Stimulated activated CD8-positive, alpha-beta memory T cell treated with anti-CD3 and anti-CD28 coated beads, Interleukin-4, amount 100 ng/mL, for 1 hour (primary cell): ENCODE data around the gene ZFAND4.
"Not testable (repeated sequence)": the region's sequence is repeated elsewhere in the genome, so short reads cannot be mapped to it uniquely, and the experiment has no call there.

Experiments used
- DNase-seq, 2 donors: peaks; one replicate each; pipeline ENCODE4 v3.0.0-alpha.2; 2020; ENCODE audit warnings: low read depth in 2 of 2, low spot score in 1 of 2

The ZFAND4 gene

DNA sequence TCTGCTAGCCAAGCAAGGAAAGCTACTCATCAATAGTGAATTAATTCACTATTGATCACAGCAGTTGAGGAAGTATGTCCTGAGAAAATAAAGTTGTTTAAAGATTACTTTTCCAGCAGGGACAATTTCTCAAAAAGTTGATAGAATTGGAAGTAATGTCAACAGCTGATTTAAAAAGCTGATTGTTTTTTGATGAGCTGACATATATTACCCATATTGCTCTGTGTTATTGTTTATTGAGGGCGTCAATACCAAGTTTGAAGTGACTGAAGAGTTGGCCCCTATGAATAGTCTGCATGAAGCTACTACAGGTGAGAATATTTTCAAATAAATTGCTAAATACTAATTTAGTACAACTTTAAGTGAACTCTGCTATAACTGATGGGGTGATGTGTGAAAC, 28.0 kb downstream of the ZFAND4 start:
- DNase-seq, result no peak

DNA sequence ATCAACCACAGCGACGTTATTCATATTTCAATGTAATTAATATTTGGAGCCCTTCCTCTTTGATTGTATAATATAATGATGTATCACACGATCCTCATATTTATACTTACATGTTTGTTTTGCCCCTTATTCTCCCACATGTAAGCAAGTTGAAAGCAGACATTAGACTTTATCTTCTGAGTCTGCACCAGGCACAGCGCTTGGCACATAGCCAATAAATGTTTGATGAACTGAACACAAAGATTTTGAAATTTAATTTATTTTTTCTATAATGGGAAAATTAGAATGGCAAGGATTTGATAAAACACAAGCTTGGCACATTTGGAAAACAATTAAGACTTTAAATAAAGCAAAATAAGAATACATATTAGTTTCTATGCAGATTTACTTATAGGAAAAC, 31.6 kb downstream of the ZFAND4 start:
- DNase-seq, result no peak

DNA sequence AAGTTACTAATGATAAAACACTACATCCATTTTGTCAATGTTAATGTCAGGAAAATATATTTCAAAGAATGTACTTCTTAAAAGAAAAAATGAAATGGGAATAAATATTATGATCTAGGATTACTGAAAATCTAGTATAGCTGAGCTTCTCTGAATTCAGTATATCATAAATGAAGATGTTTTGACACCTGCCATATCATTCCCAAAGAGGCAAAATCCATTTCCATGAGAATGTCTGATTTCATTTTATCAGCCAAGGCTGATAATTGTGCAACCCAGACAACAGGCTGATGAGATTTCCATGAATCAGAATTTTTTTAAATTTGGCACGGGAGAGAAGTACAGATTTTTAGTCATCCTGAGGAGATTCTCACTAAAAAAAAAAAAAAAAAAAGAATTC, 32.5 kb downstream of the ZFAND4 start:
- DNase-seq, result no peak

DNA sequence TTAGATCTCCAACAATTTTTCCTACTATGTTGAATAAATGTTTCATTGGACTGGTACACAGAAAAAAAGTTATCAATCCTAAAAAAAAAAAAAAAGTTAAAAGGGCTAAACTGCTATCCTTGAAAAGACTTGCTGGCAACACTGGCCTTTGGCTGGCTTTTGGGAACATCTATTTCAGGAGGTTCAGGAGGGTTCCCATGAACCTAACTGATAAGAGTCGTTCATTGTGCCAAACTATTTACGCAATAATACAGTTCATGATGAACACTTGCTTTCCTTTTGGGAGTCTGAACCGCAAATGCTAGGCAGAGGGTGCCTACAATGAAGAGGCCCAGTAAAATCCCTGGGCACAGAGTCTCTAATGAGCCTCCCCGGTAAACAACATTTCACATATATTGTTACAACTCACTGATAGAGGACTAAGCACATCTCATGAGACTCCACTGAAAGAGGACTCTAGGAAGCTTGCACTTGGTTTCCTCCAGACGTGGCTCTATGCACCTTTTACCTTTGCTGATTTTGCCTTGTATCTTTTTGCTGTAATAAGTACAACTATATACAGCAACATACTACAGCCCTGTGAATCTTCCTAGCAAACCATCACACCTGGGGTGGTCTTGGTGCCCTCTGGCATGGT, 45.0 kb downstream of the ZFAND4 start:
- DNase-seq, result no peak

DNA sequence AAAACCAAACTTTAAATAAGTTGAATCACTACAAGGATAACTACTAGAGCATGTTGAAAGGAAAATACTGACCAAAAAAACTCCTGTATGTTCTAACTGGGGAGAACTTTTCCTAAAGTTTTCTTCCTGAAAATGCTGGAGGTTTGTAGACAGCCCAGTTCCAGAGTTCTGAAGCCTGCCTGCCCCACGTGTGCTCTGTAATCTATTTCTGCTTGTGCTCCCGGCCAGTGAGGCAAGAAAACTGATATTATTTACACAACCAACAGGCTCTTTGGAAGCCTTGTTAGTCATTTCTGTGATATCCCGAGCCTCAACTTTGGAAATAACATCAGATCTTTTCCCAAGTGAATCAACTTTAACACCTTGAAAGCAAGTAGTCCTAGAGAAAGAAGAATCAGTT, 46.7 kb downstream of the ZFAND4 start:
- no peak for DNase-seq

DNA sequence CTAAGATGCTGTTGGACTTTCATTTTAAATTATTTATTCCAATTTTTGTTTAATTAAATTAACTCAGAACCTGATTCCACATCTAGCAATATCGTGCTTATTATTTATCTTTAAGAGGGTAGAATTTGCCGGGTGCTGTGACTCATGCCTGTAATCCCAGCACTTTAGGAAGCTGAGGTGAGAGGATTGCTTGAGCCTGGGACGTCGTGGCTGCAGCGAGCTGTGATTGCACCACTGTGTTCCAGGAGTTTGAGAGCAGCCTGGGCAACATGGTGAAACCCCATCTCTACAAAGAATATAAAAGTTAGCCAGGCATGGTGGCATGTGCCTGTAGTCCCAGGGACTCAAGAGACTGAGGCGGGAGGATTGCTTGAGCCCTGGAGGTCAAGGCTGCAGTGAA, 47.8 kb downstream of the ZFAND4 start:
- no peak for DNase-seq

DNA sequence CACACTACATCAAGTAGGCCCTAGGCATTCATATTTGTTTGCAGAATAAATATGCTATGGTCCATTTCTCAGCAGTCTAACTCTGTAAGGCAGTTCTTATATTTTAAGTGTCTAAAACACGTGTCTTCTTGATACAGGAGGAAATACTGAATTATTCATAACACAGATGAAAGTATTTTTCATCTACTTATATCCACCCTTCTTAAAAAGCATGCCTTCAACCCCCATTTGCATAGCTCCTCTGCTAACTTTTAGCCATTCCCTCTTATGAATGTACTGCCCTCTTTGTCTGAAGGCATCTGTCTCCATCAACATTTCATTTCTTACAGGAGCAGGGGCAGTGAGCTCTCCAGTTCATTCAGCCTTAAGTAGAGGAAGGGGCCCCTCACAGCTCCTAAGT, 57.7 kb downstream of the ZFAND4 start:
- no peak for DNase-seq

DNA sequence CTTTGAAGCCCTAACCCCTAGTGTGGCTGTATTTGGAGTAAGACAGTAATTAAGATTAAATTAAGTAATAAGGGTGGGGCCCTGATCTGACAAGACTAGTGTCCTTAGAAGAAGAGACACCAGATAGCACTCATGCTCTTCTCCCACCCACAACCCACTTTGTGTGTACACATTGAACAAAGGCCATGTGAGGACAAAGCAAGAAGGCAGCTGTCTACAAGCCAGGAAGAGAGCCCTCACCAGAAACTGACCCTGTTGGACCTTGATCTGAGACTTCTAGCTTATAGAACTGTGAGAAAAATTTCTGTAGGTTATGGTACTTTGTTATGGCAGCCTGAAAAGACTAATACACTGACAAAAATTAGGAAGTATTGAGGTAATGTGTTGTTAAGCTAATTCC, 59.8 kb downstream of the ZFAND4 start:
- no peak for DNase-seq

DNA sequence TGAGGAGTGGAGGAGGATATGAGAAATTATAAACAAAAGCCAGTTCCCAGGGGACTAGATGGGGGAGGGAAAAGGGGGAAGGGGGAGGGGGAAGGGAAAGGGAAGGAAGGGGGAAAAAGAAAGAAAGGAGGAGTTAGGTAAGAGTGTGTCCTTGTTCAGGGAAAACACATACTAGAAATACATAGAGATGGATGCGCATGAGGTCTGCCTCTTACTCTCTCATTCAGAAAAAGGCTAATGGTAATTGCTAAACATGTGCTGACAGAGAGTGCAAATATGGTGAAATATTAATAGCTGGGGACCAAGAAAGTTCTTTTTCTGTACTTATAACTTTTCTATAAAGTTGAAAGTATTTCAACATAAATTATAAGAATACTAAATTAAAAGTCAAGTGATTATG, 64.5 kb downstream of the ZFAND4 start:
- no peak for DNase-seq

DNA sequence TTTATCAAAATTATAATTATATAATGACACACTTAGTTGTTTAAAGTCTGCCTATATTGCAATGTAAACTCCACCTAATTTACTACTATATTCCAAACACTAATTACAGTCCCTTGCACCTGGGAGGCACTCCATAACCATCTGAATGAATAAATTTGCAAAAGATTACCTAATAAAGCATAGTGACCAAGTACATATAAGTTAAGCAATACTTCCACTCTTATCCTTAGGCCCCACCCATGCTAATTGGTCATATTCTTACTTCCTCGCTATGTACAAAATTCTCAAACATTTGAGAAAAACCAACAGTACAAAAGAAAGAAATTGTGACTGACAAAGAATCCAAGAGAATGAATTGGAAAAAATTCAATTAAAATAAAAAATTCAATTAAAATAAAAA, 65.3 kb downstream of the ZFAND4 start:
- no peak for DNase-seq

DNA sequence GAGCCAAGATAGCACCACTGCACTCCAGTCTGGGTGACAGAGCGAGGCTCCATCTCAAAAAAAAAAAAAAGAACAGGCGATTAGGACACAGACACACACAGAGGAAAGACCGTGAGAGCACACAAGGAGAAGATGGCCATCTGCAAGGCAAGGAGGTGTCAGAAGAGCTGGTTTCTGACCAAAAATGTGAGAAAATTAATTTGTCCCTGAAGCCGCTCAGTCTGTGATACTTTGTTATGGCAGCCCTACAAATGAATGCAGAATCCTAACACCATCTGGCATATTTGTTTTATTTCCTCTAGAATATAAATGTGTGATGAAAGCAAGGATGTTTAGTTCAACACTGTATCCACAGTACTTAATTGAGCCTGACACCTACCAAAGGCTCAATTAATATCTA, 69.7 kb downstream of the ZFAND4 start:
- no peak for DNase-seq

DNA sequence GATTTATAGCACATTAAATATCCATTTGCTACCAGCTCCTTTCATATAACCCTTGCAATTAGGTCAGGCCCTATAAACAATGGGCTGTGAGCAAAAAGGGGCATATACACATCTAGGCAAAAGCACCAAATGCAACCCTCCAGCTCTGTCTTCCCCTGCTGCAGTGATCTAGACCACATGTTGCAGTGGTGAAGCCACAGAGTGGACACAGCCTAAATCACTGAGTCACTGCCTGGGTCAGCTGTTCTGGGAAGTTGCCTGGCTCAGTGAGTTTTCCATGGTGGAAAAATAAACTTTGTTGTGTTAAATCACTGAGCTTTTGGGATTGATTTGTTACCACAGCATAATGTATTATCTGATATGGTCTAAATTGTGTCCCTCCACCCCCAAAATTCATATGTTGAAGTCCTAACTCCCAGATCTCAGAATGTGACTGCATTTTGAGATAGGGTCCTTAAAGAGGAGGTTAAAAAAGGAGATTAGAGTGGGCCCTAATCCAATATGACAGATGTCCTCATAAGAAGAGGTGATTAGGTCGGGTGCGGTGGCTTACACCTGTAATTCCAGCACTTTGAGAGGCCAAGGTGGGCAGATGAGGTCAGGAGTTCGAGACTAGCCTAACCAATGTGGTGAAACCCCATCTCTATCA, 70.4 kb downstream of the ZFAND4 start:
- no peak for DNase-seq

DNA sequence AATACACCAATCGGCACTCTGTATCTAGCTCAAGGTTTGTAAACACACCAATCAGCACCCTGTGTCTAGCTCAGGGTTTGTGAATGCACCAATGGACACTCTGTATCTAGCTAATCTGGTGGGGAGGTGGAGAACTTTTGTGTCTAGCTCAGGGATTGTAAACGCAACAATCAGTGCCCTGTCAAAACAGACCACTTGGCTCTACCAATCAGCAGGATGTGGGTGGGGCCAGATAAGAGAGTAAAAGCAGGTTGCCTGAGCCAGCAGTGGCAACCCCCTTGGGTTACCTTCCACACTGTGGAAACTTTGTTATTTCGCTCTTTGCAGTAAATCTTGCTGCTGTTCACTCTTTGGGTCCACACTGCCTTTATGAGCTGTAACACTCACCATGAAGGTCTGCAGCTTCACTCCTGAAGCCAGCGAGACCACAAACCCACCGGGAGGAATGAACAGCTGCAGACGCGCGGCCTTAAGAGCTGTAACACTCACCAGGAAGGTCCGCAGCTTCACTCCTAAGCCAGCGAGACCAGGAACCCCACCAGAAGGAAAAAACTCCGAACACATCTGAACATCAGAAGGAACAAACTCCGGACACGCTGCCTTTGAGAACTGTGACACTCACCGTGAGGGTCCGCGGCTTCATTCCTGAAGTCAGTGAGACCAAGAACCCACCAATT, 71.2 kb downstream of the ZFAND4 start:
- not testable (repeated sequence) for DNase-seq

DNA sequence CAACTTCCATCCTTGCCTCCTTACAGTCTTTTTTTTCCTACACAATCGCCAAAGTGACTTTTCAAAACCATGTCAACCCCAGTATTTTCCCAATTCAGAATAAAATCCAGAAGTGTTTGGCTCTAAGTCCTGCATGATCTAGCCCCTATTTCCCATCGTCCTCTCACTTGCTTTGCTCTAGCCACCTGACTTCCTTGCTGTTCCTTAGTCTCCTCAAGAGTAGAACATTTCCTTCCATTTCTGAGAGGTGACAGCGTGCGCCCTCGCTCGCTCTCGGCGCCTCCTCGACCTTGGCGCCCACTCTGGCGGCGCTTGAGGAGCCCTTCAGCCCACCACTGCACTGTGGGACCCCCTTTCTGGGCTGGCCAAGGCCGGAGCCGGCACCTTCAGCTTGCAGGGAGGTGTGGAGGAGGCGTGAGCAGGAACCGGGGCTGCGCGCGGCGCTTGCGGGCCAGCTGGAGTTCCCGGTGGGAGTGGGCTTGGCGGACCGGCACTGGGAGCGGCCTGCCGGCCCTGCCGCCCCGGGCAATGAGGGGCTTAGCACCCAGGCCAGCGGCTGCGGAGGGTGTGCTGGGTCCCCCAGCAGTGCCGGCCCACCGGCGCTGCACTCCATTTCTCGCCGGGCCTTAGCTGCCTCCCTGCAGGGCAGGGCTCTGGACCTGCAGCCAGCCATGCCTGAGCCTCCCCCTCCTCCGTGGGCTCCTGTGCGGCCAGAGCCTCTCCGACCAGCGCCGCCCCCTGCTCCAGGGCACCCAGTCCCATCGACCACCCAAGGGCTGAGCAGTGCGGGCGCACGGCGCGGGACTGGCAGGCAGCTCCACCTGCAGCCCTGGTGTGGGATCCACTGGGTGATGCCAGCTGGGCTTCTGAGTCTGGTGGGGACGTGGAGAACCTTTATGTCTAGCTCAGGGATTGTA, 72.0 kb downstream of the ZFAND4 start:
- not testable (repeated sequence) for DNase-seq

DNA sequence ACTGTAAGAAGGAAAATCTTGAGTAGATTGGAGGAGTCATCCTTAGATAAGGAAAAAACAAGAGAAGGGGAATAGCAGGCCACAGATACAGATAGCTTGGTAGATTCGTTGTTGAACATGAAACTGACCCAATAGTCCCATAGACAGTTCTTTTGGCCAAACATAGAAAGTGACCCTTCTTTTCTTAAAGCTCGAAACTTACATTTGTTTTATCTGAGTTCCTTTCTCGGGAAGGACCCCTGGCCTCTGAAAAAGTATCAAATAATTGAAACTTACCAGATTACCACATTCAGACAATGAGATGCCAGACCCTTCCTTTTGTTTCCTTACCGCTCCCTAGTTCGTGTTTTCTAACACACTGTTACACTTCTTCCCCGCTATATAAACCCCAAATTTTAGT, 72.9 kb downstream of the ZFAND4 start:
- DNase-seq, result no peak

DNA sequence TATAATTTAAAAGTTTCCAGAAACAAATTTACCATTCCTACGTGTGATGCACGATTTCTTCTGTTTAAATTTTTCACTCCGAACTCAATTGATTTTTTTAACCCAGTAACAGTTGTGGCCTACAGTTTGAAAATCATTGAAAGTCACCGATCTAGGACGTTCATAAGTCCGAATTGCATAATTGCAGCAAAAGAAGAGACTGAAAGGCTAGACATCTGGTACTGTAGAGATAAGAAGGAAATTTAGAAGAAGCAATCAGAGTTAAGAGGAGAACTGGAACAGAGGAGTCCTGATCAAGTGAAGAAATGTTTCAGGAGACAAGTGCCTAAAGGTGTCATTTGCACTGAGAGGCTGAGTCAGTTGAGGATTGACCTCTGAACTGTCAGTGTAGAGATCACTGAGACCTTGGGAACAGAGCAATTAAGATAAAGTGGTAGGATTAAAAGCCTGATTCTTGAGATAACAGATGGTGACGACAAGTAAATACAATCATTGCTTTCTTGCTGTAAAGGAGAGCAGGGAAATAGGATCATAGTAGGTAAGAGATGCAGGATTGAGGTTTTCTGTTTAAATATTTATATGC, 73.5 kb downstream of the ZFAND4 start:
- no peak for DNase-seq

DNA sequence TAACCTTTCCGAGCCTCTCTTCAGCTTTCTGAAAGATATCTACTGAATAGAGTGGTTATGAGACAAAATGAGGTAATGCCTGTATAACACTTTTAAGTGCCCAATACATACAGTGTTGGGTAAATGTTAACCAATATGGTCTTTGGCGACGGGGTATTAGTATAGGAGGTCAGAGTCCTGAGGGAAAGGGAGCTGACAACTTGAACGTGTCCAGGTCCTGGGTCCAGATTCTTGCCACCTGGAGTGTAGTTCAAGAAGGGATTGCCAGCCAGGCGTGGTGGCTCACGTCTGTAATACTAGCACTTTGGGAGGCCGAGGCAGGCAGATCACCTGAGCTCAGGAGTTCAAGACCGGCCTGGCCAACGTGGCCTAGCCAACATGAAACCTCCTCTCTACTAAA, 76.0 kb downstream of the ZFAND4 start:
- DNase-seq, result no peak

DNA sequence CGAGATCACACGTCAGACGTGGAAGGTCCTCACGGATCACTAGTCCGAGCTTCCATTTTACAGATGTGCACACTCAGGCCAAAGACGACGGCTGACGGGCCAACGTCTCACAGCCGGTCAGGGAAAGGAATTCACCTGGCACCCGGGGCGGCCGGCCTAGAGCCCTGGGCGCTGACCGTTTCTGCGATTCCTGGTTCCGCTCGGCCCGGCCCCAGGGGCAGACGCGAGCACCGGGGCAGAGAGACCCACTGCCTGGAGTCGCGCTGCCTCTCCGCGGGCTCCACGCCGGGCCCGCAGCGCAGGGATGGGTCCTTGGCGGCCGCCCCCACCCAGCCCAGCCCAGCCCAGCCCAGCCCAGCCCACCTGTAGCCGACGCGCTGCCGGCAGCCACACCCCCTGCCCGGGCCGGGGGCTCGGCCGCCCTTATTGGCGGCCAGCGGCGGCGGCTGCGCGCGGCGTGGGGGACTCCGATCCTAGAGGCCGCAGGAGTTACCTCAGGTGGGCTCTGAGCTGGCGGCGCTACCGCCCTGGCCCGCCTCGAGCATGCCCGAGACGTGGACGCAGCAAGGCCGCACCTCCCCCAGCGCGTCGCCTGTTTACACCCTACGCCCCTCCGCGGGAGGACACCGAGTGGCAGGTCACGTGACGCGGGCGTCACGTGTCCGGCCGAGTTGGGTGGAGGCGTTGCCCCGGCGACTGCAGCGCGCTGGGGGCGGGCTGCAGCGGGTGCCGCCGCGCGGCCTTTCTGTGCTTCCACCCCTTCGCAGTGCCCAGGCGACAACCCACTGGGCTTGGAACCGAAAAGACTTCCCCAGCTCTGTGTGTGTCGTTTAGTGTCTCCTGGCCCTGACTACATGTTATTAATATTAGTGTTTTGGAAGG, 78.1 kb downstream of the ZFAND4 start:
- peak; percentile 69 to 77 for DNase-seq

DNA sequence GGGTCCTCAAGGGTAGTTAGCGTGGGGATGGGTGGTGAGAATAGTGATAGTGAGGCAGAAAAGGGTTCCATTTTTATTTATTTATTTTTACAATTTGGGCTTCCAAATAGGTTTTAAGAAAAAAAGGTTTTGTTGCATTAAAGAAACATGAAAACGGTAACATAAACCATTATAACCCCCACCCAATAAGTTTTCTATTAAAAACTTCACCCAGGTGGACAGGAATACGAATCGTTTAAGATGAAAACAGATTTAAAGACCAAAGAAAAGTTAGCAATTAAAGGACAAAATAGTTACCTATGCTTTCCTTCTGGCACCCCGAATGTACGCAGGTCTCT, 78.7 kb downstream of the ZFAND4 start:
- DNase-seq, result no peak

DNA sequence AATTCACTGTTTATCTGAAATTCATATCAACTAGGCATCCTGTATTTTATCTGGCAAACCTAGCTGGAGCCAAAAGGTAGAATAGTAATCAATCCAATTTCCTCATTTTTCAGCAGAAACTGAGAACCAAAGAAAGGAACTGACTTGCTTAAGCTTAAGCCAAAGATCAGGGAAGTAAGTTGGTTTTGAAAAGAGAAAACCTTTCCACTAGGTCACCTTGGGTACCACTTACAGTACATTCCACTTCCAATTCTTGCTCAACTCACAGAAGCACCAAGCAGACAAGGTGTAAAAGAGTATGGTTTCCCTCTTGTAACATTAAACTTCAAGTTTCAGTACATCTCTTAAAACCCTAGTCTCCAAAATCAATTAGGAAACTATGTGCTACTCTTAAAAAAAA, 79.6 kb downstream of the ZFAND4 start:
- DNase-seq, result no peak
